Glutamatergic neuron (in vitro differentiated cells): ENCODE data around the gene PRSS27. TPM values are rescaled to one million over a fixed set of nuclear protein-coding genes. Genes with fewer than 3 reads are reported as not detected.

Source experiments
- DNase-seq: peaks from one replicate; pipeline ENCODE4 v3.0.0; 2022
- H3K27ac Mint-ChIP-seq: one replicate; pipeline ENCODE4 v1.8.0; 2020; ENCODE audit warnings: mild to moderate bottlenecking, mixed read lengths, inconsistent platforms; ENCODE audit not compliant: unreplicated experiment
- H3K27me3 Mint-ChIP-seq: one replicate; pipeline ENCODE4 v1.8.0; 2020; ENCODE audit warnings: mild to moderate bottlenecking, moderate library complexity, mixed read lengths, inconsistent platforms; ENCODE audit not compliant: unreplicated experiment
- H3K36me3 Mint-ChIP-seq: one replicate; pipeline ENCODE4 v1.8.0; 2020; ENCODE audit warnings: mild to moderate bottlenecking, mixed read lengths, inconsistent platforms; ENCODE audit not compliant: unreplicated experiment
- H3K4me1 Mint-ChIP-seq: one replicate; pipeline ENCODE4 v1.8.0; 2020; ENCODE audit warnings: mild to moderate bottlenecking, low read depth, mixed read lengths, inconsistent platforms; ENCODE audit not compliant: unreplicated experiment
- H3K4me3 Mint-ChIP-seq: one replicate; pipeline ENCODE4 v1.8.0; 2020; ENCODE audit warnings: mild to moderate bottlenecking, mixed read lengths, inconsistent platforms; ENCODE audit not compliant: unreplicated experiment
- H3K9me3 Mint-ChIP-seq: one replicate; pipeline ENCODE4 v1.8.0; 2020; ENCODE audit warnings: mild to moderate bottlenecking, moderate library complexity, mixed read lengths, inconsistent platforms; ENCODE audit not compliant: unreplicated experiment
- CTCF ChIP-seq: fragments of 200-600 bp; sonication (generic); IDR thresholded peaks from one replicate; pipeline ENCODE4 v1.5.0; 2021; ENCODE audit not compliant: partially characterized antibody, unreplicated experiment
- total RNA-seq: library from RNA; stranded (reverse); fragmentation: NEBNext Ultra II Directional; extraction: Animal tissue kit (Norgen Biotek cat#: 25700); gene quantifications from one replicate; pipeline ENCODE4 v1.2.1, GENCODE V29; 2021; ENCODE audit not compliant: unreplicated experiment

Gene PRSS27
- total RNA-seq, 1 donor from 2014 or later, result 10.8 TPM

- peaks cover 68% of the 10 kb centered on the region for H3K36me3 Mint-ChIP-seq
- peaks cover 33% of the 10 kb centered on the region for H3K9me3 Mint-ChIP-seq
- H3K27ac Mint-ChIP-seq, result peak overlapping the region; percentile 22
- no peak overlapping the region for H3K4me3 Mint-ChIP-seq
- no peak for TF ChIP-seq CTCF
- peaks cover 46% of the 10 kb centered on the region for H3K27me3 Mint-ChIP-seq
- DNase-seq, result no peak
- peaks cover 5% of the 10 kb centered on the region for H3K4me1 Mint-ChIP-seq
Observed at GRCh38 chr16:2764718-2765117, 44.7 kb upstream of the PRSS27 start.

GRCh38 chr16:2763173-2763572 lies 43.1 kb upstream of the PRSS27 start:
- peaks cover 73% of the 10 kb centered on the region for H3K36me3 Mint-ChIP-seq
- no peak overlapping the region for H3K27ac Mint-ChIP-seq
- no peak overlapping the region for H3K4me3 Mint-ChIP-seq
- no peak for DNase-seq
- TF ChIP-seq CTCF, result no peak
- peaks cover 33% of the 10 kb centered on the region for H3K9me3 Mint-ChIP-seq
- H3K4me1 Mint-ChIP-seq, result peaks cover 1% of the 10 kb centered on the region
- H3K27me3 Mint-ChIP-seq, result peaks cover 38% of the 10 kb centered on the region

- TF ChIP-seq CTCF, result no peak
- Mint-ChIP-seq H3K36me3 (peaks cover 73% of the 10 kb centered on the region), H3K4me1 (no peaks in the 10 kb centered on the region), H3K27ac (peak overlapping the region; percentile 44), H3K27me3 (peaks cover 34% of the 10 kb centered on the region), H3K9me3 (peaks cover 29% of the 10 kb centered on the region), H3K4me3 (peak overlapping the region; percentile 3)
- no peak for DNase-seq
Observed at GRCh38 chr16:2762711-2763110, 42.7 kb upstream of the PRSS27 start.

- peaks cover 31% of the 10 kb centered on the region for H3K27me3 Mint-ChIP-seq
- H3K27ac Mint-ChIP-seq, result peak overlapping the region; percentile 44
Observed at GRCh38 chr16:2761886-2762583, 42.0 kb upstream of the PRSS27 start.

More at GRCh38 chr16:2761886-2762583, 42.0 kb upstream of the PRSS27 start:
- Mint-ChIP-seq H3K4me3 (peak overlapping the region; percentile 3), H3K4me1 (no peaks in the 10 kb centered on the region), H3K9me3 (peaks cover 26% of the 10 kb centered on the region), H3K36me3 (peaks cover 73% of the 10 kb centered on the region)
- DNase-seq, result no peak
- no peak for TF ChIP-seq CTCF
